T-helper 9 cell (primary cell): ENCODE data around the gene CD226.

ENCODE experiments used
- DNase-seq: peaks from one replicate; pipeline ENCODE4 v3.0.0-alpha.2; 2020

Gene CD226

GRCh38 chr18:69804776-69805501 lies 142.7 kb downstream of the CD226 start:
- DNase-seq, result no peak
